Measurements from ENCODE around the gene EDEM1.

Gene EDEM1

DNA sequence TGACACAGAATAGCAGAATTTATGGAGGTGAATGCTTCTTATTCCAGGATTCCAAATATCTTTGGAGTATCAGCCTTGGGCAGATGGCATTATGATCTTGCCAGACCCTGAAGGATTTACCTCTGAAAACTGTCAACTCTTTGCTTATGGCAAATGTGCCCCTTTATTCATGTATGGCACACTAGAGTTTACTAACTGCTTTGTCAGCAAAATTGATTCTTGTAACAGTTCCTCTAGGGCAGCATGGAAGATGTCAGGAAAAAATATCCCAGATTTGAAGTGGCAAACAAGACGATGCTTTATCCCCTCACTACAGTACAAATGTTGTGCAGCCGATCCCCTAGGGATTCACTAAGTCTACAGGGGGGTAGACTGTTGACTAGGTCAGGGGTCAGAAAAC, 79.7 kb downstream of the EDEM1 start:
- DNase-seq (ENCODE audit: low read depth in 1 of 2, low spot score in 1 of 2) = no peak

DNA sequence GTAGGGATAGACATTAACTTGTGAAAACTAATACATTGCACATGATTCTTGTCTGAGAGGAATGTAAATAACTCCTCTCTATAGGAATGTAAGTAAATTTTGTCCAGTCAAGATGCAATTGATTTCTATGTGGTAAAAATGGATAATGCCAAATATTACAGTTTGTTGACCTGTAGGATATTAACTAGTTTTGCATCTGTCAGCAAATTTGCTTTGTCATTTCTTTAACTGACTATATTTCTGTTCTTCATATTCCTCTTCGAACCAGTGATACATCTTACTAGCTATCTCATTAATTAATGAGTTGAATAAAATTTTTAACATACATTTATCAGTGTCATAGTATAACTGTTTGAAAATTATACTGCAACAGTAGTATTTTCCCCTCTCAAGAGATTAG, 80.4 kb downstream of the EDEM1 start:
- no peak for DNase-seq (ENCODE audit: low read depth in 1 of 2, low spot score in 1 of 2)

Data from activated CD4-positive, alpha-beta T cell treated with anti-CD3 and anti-CD28 coated beads, Interleukin-2, amount 50 U/mL, for 24 hours (primary cell).